Thymus (tissue), 11 donors: ENCODE measurements around the gene ATP10A. TPM values are rescaled to one million over a fixed set of nuclear protein-coding genes. Genes with fewer than 3 reads are reported as not detected.

Source experiments
- DNase-seq, 9 donors: peaks; one replicate each; pipeline ENCODE4 v3.0.0-alpha.2; 2013; ENCODE audit warnings: low spot score in 9 of 9, low read depth in 6 of 9, missing footprints in 1 of 9
- H3K27ac ChIP-seq, 2 donors: one replicate each; pipeline ENCODE4 v1.5.1; 2013; ENCODE audit warnings: control low read depth in 1 of 2, low read depth in 1 of 2, low read length in 1 of 2, mild to moderate bottlenecking in 1 of 2, moderate library complexity in 1 of 2
- H3K27me3 ChIP-seq, 2 donors: one replicate each; pipeline ENCODE4 v1.5.1; 2013; ENCODE audit warnings: low read length in 1 of 2; ENCODE audit not compliant: control insufficient read depth in 2 of 2, insufficient read depth in 1 of 2
- H3K36me3 ChIP-seq, 2 donors: one replicate each; pipeline ENCODE4 v1.5.1; 2013; ENCODE audit warnings: low read length in 1 of 2, mild to moderate bottlenecking in 1 of 2, moderate library complexity in 1 of 2; ENCODE audit not compliant: control insufficient read depth in 2 of 2, insufficient read depth in 2 of 2
- H3K4me1 ChIP-seq, 2 donors: one replicate each; pipeline ENCODE4 v1.5.1; 2013; ENCODE audit warnings: low read length in 2 of 2; ENCODE audit not compliant: control insufficient read depth in 2 of 2, insufficient read depth in 2 of 2
- H3K4me3 ChIP-seq, 2 donors: one replicate each; pipeline ENCODE4 v1.5.1; 2013; ENCODE audit warnings: low read length in 2 of 2, control low read depth in 1 of 2, mild to moderate bottlenecking in 1 of 2
- H3K9me3 ChIP-seq, 2 donors: one replicate each; pipeline ENCODE4 v1.5.1; 2013; ENCODE audit warnings: low read length in 1 of 2, mild to moderate bottlenecking in 1 of 2; ENCODE audit not compliant: control insufficient read depth in 2 of 2, insufficient read depth in 1 of 2
- WGBS: extraction: QIAGEN DNeasy Blood & Tissue Kit; methylation state at CpG from one replicate; pipeline ENCODE4 v1.1.7; 2013; 5-methylcytosine and 5-hydroxymethylcytosine counted together
- polyA plus RNA-seq: library from polyadenylated mRNA; stranded (reverse); fragments of 200-250 nt; gene quantifications from one replicate; pipeline ENCODE4 v1.2.3, GENCODE V29; 2013
- total RNA-seq: library from RNA; stranded (reverse); fragments of 120-200 nt; gene quantifications from one replicate; pipeline ENCODE4 v1.2.4, GENCODE V29; 2013
- donor health status: healthy.

ATP10A gene
- total and polyA plus RNA-seq, 2 donors: 2.4 to 2.6 TPM

GRCh38 chr15:25678500-25678855, 184.6 kb downstream of the ATP10A start:
- H3K4me3 ChIP-seq: no peak overlapping the region
- no peaks in the 10 kb centered on the region for H3K9me3 ChIP-seq
- H3K27me3 ChIP-seq: no peaks in the 10 kb centered on the region
- no peaks in the 10 kb centered on the region for H3K4me1 ChIP-seq
- WGBS: 93% methylated on average over 7 of the region's 7 CpGs
- DNase-seq: no peak
- no peaks in the 10 kb centered on the region for H3K36me3 ChIP-seq
- no peak overlapping the region for H3K27ac ChIP-seq

GRCh38 chr15:25677719-25678499, 185.2 kb downstream of the ATP10A start:
- H3K9me3 ChIP-seq: no peaks in the 10 kb centered on the region
- H3K4me1 ChIP-seq: no peaks in the 10 kb centered on the region
- no peaks in the 10 kb centered on the region for H3K36me3 ChIP-seq
- no peak overlapping the region for H3K4me3 ChIP-seq
- no peaks in the 10 kb centered on the region for H3K27me3 ChIP-seq
- WGBS: 82% methylated on average over 9 of the region's 9 CpGs
- no peak for DNase-seq
- H3K27ac ChIP-seq: no peak overlapping the region

GRCh38 chr15:25676070-25676469, 187.1 kb downstream of the ATP10A start:
- no peaks in the 10 kb centered on the region for H3K4me1 ChIP-seq
- WGBS: 95% methylated on average over 8 of the region's 8 CpGs
- H3K27ac ChIP-seq: no peak overlapping the region
- DNase-seq: no peak
- H3K9me3 ChIP-seq: no peaks in the 10 kb centered on the region
- H3K27me3 ChIP-seq: peaks cover 0 to 3% of the 10 kb centered on the region in 2 donors
- no peaks in the 10 kb centered on the region for H3K36me3 ChIP-seq
- H3K4me3 ChIP-seq: no peak overlapping the region

GRCh38 chr15:25675396-25675795, 187.7 kb downstream of the ATP10A start:
- WGBS: 85% methylated on average over 8 of the region's 8 CpGs
- DNase-seq: no peak
- Histone ChIP-seq H3K36me3 (no peaks in the 10 kb centered on the region), H3K9me3 (no peaks in the 10 kb centered on the region), H3K27ac (no peak overlapping the region), H3K4me1 (no peaks in the 10 kb centered on the region), H3K27me3 (peaks cover 0 to 5% of the 10 kb centered on the region in 2 donors), H3K4me3 (no peak overlapping the region)

GRCh38 chr15:25674913-25675312, 188.2 kb downstream of the ATP10A start:
- H3K4me1 ChIP-seq: no peaks in the 10 kb centered on the region
- no peak overlapping the region for H3K27ac ChIP-seq
- H3K9me3 ChIP-seq: no peaks in the 10 kb centered on the region
- peaks cover 0 to 10% of the 10 kb centered on the region in 2 donors for H3K27me3 ChIP-seq
- 95% methylated on average over 12 of the region's 12 CpGs for WGBS
- H3K36me3 ChIP-seq: no peaks in the 10 kb centered on the region
- DNase-seq: no peak
- no peak overlapping the region for H3K4me3 ChIP-seq

GRCh38 chr15:25673972-25674371, 189.2 kb downstream of the ATP10A start:
- Histone ChIP-seq H3K4me1 (no peaks in the 10 kb centered on the region), H3K27me3 (peaks cover 0 to 12% of the 10 kb centered on the region in 2 donors), H3K4me3 (no peak overlapping the region), H3K36me3 (no peaks in the 10 kb centered on the region), H3K27ac (no peak overlapping the region), H3K9me3 (no peaks in the 10 kb centered on the region)
- no peak for DNase-seq
- 95% methylated on average over 8 of the region's 8 CpGs for WGBS

GRCh38 chr15:25673351-25673750, 189.8 kb downstream of the ATP10A start:
- no peak overlapping the region for H3K4me3 ChIP-seq
- H3K27me3 ChIP-seq: peaks cover 0 to 12% of the 10 kb centered on the region in 2 donors
- H3K9me3 ChIP-seq: no peaks in the 10 kb centered on the region
- no peaks in the 10 kb centered on the region for H3K4me1 ChIP-seq
- no peak overlapping the region for H3K27ac ChIP-seq
- 90% methylated on average over 9 of the region's 9 CpGs for WGBS
- DNase-seq: no peak
- no peaks in the 10 kb centered on the region for H3K36me3 ChIP-seq

GRCh38 chr15:25671132-25671531, 192.0 kb downstream of the ATP10A start:
- no peak for DNase-seq
- peaks cover 0 to 12% of the 10 kb centered on the region in 2 donors for H3K27me3 ChIP-seq

GRCh38 chr15:25670621-25671020, 192.5 kb downstream of the ATP10A start:
- no peak for DNase-seq
- no peaks in the 10 kb centered on the region for H3K9me3 ChIP-seq
- no peaks in the 10 kb centered on the region for H3K36me3 ChIP-seq
- H3K27ac ChIP-seq: no peak overlapping the region
- WGBS: 40% methylated on average over 6 of the region's 6 CpGs
- no peaks in the 10 kb centered on the region for H3K4me1 ChIP-seq
- no peak overlapping the region for H3K4me3 ChIP-seq
- peaks cover 0 to 12% of the 10 kb centered on the region in 2 donors for H3K27me3 ChIP-seq

More at GRCh38 chr15:25671132-25671531, 192.0 kb downstream of the ATP10A start:
- H3K36me3 ChIP-seq: no peaks in the 10 kb centered on the region
- H3K9me3 ChIP-seq: no peaks in the 10 kb centered on the region
- H3K4me3 ChIP-seq: no peak overlapping the region
- H3K27ac ChIP-seq: peak overlapping the region in 1 of 2 donors; percentile 37
- no peaks in the 10 kb centered on the region for H3K4me1 ChIP-seq
- WGBS: 3% methylated on average over 6 of the region's 6 CpGs
